Amygdala (tissue), 56 donors: ENCODE data around the gene ADPRHL1.
"Not testable (repeated sequence)": the region's sequence is repeated elsewhere in the genome, so short reads cannot be mapped to it uniquely, and the experiment has no call there.

Experiments
- DNase-seq, 56 donors: peaks; one replicate each; lab custom pipeline; 2025; lab: John Stamatoyannopoulos, UW

ADPRHL1 gene

DNA sequence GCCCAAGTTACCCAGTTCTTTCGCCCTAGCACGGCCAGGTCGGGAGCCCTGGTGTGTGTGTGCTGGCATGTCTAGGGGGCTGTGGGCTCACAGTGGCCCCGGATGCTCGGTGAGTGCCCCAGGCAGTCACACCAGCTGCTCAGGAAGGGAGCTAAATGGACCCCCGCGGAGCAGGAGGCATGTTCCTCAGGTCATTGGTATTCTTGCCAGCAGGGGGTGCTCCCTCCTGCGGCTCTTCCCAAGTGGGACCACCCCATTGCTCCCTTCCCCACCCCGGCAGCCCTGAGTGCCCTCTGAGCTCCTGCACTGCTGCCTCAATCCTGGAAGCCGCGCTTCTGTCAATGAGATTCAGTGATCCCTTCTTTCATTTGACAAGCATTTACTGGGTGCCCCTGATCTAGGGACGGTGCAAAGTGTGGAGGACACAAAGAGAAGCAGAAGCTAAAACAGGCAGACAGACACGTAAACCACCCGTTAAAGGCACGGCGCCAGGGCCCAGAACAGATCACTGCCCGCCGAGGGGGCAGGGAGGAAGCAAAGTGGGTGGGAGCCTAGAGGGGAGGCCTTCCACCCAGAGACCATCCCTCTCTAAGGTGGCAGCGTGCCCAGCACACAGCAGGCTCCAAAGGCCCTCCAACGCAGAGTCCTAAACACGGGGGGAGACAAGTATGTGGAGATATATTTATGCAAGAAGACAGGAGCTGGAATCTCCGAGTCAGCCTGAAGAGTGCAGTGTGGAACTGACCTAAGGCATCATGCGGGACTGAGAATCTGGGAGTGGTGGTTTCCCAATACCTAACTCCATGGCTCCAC lies 5.2 kb upstream of the ADPRHL1 start:
- DNase-seq, result no peak

DNA sequence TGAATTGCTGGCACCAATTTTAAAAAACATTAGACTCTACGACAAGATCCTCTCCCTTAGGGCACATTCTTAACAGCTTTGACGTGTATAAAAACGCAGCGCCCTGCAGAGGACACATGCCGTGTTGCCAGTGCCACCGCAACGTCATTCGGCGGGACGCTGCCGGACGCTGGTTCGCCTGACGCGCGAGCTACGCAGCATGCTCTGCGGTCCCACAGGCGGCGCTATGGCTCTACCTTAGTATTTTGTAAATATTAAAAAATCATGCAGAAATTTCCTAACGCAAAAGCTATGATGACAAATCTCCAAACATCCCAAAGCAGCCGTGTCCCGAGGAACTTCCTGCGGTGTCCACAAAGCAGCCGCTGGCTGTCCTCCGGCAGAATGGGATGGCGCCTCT lies 4.2 kb upstream of the ADPRHL1 start:
- no peak for DNase-seq

DNA sequence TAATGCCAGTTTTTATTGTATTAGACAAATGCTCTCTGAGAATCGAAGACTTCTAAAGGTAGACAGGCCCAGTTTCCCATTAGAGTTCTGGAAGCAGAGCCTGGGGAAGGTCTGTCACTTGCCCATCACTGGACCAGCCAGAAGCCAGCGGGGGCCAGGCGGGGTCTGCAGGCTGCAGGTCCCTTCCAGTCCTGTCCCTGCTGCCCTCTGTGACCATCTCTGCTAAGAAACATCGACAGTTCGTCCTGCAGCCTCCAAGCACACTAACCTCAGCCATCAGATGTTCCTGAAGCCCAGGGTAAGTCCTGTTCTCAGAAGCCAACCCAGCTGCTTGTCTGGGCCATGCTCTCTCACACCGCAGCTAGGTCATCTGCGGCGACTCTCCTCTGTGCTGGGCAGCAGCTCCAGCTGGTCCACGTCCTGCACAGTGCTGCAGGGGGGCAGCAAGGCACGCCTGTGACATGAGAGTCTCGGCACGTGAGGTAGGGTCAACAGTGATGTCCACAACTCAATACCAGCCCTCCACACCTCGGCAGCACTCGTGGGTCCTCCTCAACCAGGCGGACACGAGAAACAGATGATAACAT lies 2.9 kb upstream of the ADPRHL1 start:
- no peak for DNase-seq

DNA sequence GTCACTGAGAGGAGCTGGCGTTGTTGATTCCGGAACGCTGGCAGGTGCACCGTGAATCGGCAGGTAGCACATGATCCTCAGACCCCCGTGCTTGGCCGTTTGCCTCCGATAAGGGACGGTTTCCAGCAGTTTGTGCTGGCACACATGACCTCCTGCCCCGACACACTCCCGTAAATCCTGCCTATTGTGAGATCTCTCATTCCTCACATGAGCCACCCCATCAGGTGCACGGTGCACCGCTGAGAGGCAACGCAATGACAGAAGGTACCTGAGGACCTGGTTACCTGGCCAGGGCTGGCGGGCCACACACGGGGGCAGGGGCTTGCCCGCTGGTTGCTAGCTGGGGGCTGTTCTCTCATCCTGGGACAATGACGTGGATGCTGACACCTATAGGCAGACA lies 2.1 kb upstream of the ADPRHL1 start:
- DNase-seq, result no peak

DNA sequence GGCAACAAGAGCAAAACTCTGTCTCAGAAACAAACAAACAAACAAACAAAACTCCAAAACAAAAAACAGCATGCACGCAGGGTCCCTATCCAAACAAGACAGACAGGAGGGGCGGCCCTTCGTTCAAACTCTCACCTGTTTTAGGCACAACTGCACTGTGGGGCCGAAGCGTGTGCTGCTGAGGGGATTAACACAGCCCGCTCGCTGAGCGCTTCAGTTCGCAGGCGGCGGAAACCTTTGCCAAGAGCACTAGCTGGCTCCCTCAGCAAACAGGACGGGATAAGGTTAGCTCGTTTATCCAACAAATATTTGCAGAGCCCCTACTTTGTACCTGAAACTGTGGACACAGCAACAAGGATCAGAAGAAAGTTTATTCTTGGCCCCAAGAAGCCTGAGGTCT lies 1.6 kb upstream of the ADPRHL1 start:
- no peak for DNase-seq

DNA sequence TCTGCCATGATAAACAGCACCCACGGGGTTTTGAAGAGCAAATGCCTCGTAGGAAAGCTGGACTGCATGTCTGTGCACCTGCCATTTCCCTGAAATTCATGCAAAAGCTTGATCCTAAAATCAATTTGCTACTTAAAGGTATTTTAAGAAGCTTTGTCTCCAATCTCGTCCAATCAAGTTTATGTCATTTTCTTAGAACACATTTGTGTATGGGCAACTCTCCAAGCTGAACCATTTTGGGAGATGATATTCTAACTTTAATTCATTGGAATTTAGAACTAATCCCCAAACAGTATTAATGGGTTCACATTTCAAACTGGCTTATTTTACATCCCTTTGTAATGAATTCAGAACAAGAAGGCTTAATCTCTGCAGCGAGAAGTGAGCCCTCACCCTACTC lies 822 bp downstream of the ADPRHL1 start:
- DNase-seq, result no peak

DNA sequence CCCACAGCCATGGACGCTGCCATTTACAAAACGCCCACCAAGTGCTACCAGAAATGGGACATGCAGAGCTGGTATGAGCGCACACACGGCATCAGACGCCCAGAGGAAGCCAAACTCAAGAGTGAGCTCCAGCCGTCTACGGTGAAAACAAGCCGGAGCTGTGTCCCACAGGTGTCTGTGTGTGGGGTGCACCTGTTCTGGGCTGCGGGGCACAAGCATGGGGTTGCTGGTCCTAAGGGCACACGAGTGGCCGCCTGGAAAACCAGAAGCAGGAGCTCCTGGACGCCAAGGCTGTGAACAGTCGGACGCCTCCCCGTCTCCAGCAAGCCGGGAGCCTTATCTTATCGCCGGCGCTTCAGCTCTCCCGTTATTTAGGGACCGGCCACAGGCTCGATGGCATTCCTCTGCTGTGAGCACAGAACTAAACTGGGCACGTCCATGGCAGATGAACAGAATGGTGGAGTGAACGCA lies 1.3 kb downstream of the ADPRHL1 start:
- no peak for DNase-seq

DNA sequence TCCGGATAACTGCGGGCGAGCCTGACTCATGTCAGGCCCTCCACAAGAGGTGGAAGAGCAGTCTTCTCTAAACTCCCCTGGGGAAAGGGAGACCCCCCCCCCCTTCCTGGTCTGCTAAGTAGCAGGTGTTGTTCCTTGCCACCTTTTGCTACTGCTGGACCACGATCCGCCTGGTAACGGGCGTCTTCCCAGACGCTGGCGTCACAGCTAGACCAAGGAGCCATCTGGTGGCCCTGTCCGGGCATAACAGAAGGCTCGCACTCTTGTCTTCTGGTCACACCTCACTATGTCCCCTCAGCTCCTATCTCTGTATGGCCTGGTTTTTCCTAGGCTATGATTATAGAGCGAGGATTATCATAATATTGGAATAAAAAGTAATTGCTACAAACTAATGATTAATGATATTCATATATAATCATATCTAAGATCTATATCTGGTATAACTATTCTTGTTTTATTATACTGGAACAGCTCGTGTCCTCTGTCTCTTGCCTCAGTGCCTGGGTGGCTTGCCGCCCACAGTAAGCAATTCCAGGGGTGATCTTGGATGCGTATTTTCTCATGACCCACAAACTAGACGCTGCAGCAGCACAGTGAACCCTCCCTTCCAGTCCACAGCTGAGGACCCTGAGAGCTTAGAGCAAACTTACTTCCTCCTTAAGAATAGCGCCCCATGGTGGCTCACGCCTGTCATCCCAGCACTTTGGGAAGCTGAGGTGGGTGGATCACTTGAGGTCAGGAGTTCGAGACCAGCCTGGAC lies 2.2 kb downstream of the ADPRHL1 start:
- DNase-seq, result peak in 21 of 56 donors; percentile 13 to 74 (median 38)

DNA sequence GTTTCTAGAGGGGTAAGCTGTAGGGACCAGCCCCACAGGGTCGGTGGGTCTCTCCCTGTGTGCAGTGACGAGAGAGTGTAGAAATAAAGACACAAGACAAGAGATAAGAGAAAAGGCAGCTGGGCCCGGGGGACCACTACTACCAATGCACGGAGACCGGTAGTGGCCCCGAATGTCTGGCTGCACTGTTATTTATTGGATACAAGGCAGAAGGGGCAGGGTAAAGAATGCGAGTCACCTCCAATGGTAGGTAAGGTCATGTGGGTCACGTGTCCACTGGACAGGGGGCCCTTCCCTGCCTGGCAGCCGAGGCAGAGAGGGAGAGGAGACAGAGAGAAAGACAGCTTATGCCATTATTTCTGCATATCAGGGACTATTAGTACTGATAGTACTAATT lies 2.9 kb downstream of the ADPRHL1 start:
- not testable (repeated sequence) for DNase-seq

DNA sequence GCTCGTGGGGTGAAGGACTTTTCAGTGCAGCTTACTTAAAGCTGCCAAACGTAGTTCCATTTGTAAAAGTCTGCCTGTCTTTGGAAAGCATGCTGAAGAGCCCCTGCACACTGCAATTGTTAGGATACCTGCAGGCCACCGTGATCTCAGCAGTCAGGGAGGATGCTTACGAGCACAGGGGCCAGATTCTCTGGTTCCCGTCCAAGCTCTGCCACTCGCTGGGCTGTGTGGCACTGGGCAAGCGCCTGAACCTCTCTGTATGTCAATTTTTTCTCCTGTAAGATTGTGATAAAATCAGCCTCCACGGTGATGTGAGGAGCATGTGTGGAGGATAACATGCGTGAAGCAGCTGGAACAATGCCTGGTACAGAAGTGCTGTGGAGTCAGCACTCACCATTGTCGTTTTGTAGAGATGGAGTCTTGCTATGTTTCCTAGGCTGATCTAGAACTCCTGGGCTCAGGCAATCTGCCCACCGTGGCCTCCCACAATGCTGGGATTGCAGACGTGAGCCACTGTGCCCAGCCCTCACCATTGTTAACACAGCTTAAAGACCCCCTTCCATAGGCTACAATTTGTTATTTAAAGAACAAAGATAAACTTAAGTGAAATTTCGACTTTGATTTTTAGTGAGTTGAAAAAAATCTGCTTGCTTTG lies 3.5 kb downstream of the ADPRHL1 start:
- DNase-seq, result no peak

DNA sequence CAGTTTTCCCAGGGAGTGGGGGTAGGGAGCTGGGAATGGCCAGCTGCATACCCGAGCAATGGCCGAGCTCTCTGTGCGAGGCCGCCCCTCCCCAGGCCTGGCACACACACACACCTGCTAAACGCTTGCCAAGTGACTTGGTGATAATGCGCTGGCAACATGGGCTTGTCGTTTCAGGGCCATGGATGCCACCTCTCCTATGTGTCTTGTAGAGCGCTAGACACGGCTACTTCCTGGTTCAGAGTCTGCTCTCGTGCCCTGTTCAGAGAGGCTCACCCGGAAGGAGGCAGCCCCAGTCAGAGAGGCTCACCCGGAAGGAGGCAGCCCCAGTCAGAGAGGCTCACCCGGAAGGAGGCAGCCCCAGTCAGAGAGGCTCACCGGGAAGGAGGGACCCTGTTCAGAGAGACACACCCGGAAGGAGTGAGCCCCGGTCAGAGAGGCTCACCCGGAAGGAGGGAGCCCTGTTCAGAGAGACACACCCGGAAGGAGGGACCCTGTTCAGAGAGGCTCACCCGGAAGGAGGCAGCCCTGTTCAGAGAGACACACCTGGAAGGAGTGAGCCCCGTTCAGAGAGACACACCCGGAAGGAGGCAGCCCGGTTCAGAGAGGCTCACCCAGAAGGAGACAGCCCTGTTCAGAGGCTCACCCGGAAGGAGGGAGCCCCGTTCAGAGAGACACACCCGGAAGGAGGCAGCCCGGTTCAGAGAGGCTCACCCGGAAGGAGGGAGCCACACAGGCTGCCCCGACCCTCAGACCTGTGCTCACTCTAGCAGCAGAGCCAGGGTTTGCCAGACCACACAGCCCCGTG lies 4.2 kb downstream of the ADPRHL1 start:
- peak in 3 of 56 donors; percentile 63 to 80 (median 70) for DNase-seq

DNA sequence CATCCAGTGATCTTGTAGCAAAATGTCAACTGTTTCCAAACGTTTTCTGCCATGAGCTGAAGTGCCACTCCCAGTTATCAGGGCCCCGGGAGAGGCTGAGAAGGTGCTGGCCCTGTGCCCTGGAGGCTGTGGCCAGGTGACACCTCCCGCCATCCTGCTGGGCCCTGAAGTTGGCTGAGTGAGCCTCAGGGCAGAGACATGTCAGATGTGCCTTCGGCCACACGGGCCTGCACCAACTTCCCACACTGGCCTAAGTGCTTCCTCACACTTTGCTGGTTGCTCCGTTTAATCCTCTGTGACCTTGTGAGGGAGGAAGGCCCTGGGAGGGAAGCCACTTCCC lies 4.8 kb downstream of the ADPRHL1 start:
- no peak for DNase-seq

DNA sequence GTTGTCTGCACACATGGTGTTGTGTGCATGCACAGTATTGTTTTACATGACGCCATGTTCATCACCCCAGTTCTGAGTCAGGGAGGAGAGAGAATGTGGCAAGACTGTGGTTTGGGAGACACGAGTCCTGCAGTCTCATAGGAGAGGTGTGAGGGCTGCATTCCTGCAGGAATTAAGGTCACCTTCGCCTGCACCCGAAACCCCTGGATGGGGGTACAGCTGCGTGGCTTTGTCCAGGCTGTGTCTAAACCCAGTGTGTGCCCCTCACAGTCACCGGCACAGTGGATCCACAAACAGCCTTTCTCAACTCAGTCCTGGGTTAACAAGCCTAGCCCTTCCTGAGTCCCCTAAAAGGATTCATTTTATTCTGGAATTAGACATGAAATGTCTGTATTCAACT lies 5.7 kb downstream of the ADPRHL1 start:
- no peak for DNase-seq

DNA sequence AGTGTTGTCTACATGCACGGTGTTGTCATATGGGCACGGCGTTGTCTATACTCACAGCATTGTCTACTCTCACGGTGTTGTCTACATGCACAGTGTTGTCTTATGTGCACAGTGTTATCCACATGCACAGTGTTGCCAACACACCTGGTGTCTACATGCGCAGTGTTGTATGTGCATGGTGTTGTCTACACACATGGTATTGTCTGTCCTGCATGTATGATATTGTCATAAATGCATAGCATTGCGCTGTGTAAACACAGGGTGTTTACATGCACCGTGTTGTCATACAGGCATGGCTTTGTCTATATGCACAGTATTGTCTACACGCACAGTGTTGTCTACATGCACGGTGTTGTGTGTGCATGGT lies 6.8 kb downstream of the ADPRHL1 start:
- no peak for DNase-seq

DNA sequence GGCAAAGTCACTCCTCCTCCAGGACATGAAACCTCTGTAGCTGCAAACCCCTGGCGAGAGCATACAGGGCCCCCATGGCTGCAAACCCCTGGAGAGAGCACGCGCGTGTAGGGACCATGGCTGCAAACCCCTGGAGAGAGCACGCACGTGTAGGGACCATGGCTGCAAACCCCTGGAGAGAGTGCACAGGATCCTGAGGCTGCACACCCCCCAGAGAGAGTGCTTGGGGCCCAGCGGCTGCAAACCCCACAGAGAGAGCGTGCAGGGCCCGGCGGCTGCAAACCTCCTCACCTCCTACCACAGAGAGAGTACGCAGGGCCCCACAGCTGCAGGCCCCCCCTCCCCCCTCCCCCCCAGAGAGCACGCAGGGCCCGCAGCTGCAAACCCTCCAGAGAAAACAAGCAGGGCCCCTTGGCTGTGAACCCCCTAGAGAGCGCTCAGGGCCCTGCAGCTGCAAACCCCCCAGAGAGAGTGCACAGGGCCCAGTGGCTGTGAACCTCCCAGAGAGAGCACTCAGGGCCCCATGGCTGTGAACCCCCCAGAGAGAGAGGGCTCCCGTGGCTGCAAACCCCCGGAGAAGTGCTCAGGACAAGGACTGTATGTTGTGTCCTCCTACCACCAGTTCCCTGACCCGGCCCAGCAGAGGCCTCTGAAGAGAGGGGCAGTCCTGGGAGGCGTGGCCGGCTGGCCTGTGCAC lies 7.3 kb downstream of the ADPRHL1 start:
- peak in 24 of 56 donors; percentile 13 to 76 (median 50) for DNase-seq

DNA sequence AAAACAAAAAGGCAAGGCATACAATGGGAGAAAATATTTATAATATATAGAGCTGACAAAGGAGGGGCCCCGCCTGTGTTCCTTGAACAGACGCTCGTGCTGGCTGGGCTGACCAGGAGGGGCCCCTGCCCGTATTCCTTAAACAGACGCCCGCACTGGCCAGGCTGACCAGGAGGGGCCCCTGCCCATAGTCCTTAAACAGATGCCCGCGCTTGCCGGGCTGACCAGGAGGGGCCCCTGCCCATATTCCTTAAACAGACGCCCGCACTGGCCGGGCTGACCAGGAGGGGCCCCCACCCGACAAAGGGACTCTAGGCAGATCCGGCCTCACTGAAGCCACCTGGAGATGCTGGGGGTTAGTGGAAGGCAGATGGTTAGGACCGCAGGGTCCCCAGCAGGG lies 9.3 kb downstream of the ADPRHL1 start:
- DNase-seq, result no peak

DNA sequence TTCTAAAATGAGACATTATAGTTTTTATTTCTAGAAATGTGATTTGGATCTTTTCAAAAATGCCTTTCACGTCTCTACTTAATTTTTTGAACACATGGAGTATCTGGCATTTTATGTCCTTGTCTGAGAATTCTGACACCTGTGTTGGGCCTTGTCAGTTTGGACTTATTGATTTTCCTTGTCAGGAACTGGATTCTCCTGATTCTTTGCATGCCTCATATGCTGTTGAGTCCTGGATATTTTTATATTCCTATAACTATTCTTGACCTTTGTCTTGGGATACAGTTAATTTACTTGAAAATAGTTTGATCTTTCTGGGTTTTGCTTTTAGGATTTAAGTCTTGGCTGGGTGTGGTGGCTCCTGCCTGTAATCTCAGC lies 10.3 kb downstream of the ADPRHL1 start:
- no peak for DNase-seq

DNA sequence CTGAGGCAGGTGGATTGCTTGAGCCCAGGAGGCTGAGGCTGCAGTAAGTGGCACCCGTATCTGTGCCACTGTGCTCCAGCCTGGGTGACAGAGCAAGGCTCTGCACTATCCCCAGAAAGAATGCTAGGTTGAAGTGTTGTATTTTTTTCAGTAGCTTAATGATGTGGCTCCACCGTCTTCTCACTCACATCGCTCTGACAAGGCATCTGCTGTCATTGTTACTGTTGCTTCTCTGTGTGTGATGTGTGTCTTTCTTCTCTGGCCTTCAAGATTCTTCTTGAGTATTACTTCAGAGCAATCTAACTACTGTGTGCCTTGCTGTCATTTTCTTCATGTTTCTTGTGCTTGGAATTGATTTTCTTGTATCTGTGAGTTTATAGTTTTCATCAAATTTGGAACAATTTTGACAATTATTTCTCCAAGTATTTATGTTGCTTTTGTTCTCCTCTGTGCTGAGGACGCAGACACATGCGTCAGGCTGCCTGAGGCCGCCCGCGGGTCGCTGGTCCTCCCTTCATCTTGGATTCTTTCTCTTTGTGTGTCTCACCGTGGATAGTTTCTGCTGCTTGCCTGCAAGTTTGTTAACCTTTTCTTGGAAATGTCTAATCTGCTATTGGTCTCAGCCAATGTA lies 10.8 kb downstream of the ADPRHL1 start:
- no peak for DNase-seq

DNA sequence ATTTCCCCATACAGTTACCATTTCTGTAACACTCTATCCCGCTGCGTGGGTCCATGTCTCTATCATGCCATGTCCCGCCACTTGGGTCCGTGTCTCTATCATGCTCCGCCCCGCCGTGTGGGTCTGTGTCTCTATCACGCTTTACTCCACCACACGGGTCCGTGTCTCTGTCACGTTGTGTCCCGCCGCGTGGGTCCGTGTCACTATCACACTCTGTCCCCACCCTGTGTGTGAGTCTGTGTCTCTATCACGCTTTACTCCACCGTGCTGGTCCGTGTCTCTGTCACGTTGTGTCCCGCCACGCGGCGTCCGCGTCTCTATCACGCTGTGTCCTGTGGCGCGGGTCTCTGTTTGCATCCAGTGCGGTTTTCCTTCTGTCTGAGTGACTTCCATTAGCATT lies 11.6 kb downstream of the ADPRHL1 start:
- DNase-seq, result no peak
